ENCODE data around the gene CSRNP3. TPM values are rescaled to one million over a fixed set of nuclear protein-coding genes. Genes with fewer than 3 reads are reported as not detected.

CSRNP3 gene
- 2.3 TPM for total RNA-seq
- long read RNA-seq, result 0 reads

- Histone ChIP-seq H3K36me3 (no peaks in the 10 kb centered on the region), H3K4me3 (peak within 1 kb of the TSS; percentile 47), H3K9me3 (no peaks in the 10 kb centered on the region), H3K27me3 (ENCODE audit: low read depth) (no peaks in the 10 kb centered on the region), H3K27ac (no peak within 1 kb of the TSS), H3K4me1 (no peaks in the 10 kb centered on the region)
- DNase-seq, result no peak
- intact Hi-C loops (cut with DNase I), result no loop called here
- TF ChIP-seq, protein P1, sequence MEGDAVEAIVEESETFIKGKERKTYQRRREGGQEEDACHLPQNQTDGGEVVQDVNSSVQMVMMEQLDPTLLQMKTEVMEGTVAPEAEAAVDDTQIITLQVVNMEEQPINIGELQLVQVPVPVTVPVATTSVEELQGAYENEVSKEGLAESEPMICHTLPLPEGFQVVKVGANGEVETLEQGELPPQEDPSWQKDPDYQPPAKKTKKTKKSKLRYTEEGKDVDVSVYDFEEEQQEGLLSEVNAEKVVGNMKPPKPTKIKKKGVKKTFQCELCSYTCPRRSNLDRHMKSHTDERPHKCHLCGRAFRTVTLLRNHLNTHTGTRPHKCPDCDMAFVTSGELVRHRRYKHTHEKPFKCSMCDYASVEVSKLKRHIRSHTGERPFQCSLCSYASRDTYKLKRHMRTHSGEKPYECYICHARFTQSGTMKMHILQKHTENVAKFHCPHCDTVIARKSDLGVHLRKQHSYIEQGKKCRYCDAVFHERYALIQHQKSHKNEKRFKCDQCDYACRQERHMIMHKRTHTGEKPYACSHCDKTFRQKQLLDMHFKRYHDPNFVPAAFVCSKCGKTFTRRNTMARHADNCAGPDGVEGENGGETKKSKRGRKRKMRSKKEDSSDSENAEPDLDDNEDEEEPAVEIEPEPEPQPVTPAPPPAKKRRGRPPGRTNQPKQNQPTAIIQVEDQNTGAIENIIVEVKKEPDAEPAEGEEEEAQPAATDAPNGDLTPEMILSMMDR (IDR thresholded peaks at IDR 0.05), result no peak
- peak; percentile 96 to 100 for ATAC-seq
Observed at GRCh38 chr2:165469417-165469816, at the start of gene CSRNP3. CSRNP3 (plus strand) TSS chr2:165469698; CDS start chr2:165595066, 125,368 bp downstream.

DNA sequence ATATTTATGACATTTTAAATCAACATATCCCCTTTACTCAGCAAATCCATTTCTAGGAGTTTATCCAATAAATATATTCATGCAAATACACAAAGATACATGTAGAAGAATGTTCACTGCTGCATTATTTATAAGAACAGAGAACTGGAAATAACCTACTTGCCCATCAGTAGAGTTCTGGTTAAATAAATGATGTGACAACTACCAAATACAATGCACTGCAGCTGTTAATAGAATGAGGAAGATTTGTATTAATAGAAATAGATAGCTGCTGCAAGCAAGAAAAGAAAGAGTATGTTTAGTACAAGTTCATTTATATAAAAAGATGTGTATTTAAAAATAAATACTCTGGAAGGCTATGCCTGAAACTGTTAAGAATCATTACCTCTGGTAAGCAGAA, 49.3 kb upstream of the CSRNP3 start:
- ATAC-seq (no peak), DNase-seq (no peak)
- Histone ChIP-seq H3K4me1 (no peaks in the 10 kb centered on the region), H3K27ac (no peak overlapping the region), H3K27me3 (ENCODE audit: low read depth) (no peaks in the 10 kb centered on the region), H3K36me3 (no peaks in the 10 kb centered on the region), H3K9me3 (peaks cover 10% of the 10 kb centered on the region), H3K4me3 (no peak overlapping the region)
- TF ChIP-seq, protein P1 (IDR thresholded peaks at IDR 0.05), result no peak
- intact Hi-C loops (cut with DNase I), result no loop called here

- ATAC-seq, result no peak
- intact Hi-C loops (cut with DNase I), result no loop called here
- TF ChIP-seq, protein P1 (IDR thresholded peaks at IDR 0.05), result no peak
- DNase-seq, result no peak
- Histone ChIP-seq H3K36me3 (no peaks in the 10 kb centered on the region), H3K4me1 (no peaks in the 10 kb centered on the region), H3K9me3 (peaks cover 10% of the 10 kb centered on the region), H3K4me3 (no peak overlapping the region), H3K27me3 (ENCODE audit: low read depth) (no peaks in the 10 kb centered on the region), H3K27ac (no peak overlapping the region)
Observed at GRCh38 chr2:165423081-165423480, 46.4 kb upstream of the CSRNP3 start.

GRCh38 chr2:165425556-165425955, 43.9 kb upstream of the CSRNP3 start:
- Histone ChIP-seq H3K36me3 (no peaks in the 10 kb centered on the region), H3K9me3 (peaks cover 10% of the 10 kb centered on the region), H3K27me3 (ENCODE audit: low read depth) (no peaks in the 10 kb centered on the region), H3K4me3 (no peak overlapping the region), H3K4me1 (no peaks in the 10 kb centered on the region), H3K27ac (no peak overlapping the region)
- no peak for DNase-seq
- intact Hi-C loops (cut with DNase I), result no loop called here
- TF ChIP-seq, protein P1 (IDR thresholded peaks at IDR 0.05), result no peak
- ATAC-seq, result no peak

- no peaks in the 10 kb centered on the region for H3K36me3 ChIP-seq
- DNase-seq (no peak), ATAC-seq (no peak)
- no peaks in the 10 kb centered on the region for H3K27me3 ChIP-seq (ENCODE audit: low read depth)
- no peaks in the 10 kb centered on the region for H3K4me1 ChIP-seq
- TF ChIP-seq, protein P1 (IDR thresholded peaks at IDR 0.05), result no peak
- no peak overlapping the region for H3K27ac ChIP-seq
- H3K9me3 ChIP-seq, result peaks cover 8% of the 10 kb centered on the region
- intact Hi-C loops (cut with DNase I), result no loop called here
- no peak overlapping the region for H3K4me3 ChIP-seq
Observed at GRCh38 chr2:165427686-165428085, 41.8 kb upstream of the CSRNP3 start.

GRCh38 chr2:165428926-165429325, 40.6 kb upstream of the CSRNP3 start:
- Histone ChIP-seq H3K27me3 (ENCODE audit: low read depth) (no peaks in the 10 kb centered on the region), H3K27ac (no peak overlapping the region), H3K4me3 (no peak overlapping the region), H3K36me3 (no peaks in the 10 kb centered on the region), H3K4me1 (no peaks in the 10 kb centered on the region), H3K9me3 (no peaks in the 10 kb centered on the region)
- intact Hi-C loops (cut with DNase I), result no loop called here
- ATAC-seq (no peak), DNase-seq (no peak)
- TF ChIP-seq, protein P1 (IDR thresholded peaks at IDR 0.05), result no peak

Data from lower lobe of right lung (tissue), 2 donors.